ENCODE measurements around the gene PTH1R.

GRCh38 chr3:46885612-46886011 lies 8.1 kb downstream of the PTH1R start:
- TF ChIP-seq CTCF (IDR thresholded peaks at IDR 0.05), result no peak
- TF ChIP-seq, protein P1, sequence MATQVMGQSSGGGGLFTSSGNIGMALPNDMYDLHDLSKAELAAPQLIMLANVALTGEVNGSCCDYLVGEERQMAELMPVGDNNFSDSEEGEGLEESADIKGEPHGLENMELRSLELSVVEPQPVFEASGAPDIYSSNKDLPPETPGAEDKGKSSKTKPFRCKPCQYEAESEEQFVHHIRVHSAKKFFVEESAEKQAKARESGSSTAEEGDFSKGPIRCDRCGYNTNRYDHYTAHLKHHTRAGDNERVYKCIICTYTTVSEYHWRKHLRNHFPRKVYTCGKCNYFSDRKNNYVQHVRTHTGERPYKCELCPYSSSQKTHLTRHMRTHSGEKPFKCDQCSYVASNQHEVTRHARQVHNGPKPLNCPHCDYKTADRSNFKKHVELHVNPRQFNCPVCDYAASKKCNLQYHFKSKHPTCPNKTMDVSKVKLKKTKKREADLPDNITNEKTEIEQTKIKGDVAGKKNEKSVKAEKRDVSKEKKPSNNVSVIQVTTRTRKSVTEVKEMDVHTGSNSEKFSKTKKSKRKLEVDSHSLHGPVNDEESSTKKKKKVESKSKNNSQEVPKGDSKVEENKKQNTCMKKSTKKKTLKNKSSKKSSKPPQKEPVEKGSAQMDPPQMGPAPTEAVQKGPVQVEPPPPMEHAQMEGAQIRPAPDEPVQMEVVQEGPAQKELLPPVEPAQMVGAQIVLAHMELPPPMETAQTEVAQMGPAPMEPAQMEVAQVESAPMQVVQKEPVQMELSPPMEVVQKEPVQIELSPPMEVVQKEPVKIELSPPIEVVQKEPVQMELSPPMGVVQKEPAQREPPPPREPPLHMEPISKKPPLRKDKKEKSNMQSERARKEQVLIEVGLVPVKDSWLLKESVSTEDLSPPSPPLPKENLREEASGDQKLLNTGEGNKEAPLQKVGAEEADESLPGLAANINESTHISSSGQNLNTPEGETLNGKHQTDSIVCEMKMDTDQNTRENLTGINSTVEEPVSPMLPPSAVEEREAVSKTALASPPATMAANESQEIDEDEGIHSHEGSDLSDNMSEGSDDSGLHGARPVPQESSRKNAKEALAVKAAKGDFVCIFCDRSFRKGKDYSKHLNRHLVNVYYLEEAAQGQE (IDR thresholded peaks at IDR 0.05; ENCODE audit: insufficient read depth in 1 of 2, low read depth in 2 of 2, low read length in 1 of 2), result no peak

All from Panc1 (cell line).